Measurements from ENCODE around the gene NLRC5.

DNA sequence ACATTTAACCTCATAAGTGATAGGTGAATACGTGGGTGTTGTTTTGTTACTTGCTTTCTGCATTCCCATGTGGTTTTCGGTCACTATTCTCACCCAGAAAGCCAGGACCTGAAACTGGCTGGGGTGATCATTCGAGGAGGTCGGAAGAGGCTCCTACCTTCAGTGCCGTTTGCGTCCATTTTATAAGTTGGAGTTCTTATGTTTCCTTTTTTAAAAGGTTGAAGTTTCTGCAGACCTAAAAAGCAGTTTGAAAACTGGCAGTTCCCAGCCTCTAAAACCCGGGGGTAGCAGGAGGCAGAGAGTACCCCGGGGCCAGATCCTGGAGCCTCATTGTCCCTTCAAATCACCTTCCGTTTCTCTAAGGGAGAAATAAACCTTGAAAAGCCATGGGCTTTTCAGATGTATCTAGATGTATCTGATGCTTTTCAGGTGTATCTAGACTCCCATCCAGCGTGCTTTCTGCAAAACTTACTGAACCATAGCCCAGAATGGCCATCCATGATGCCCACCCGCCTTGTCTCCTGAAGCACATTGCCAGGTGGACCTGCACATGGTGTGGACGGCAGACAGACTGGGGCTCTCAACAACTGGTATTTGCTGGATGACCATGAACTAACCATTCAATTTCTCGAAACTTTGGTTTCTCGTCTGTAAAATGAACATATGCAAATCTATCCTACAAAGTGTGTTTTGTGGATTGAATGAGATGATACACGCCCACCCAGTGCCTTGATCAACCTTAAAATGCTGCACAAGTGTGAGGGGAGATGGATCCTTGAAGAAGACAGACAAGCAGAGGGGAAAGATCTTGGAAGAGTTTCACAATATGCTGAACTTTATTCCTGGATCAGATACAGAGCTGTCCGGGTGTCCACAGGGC is 1.3 kb downstream of the NLRC5 start:
- TF ChIP-seq POLR2AphosphoS5 (IDR thresholded peaks at IDR 0.05) (no peak), POLR2A (IDR thresholded peaks at IDR 0.05) (no peak)
